Measurements from ENCODE around the gene SLC6A12. TPM values are rescaled to one million over a fixed set of nuclear protein-coding genes. Genes with fewer than 3 reads are reported as not detected.

The SLC6A12 gene
- polyA plus RNA-seq, 1 of the 3 experiments (the other 2 are of a cell fraction): 0.02 TPM

DNA sequence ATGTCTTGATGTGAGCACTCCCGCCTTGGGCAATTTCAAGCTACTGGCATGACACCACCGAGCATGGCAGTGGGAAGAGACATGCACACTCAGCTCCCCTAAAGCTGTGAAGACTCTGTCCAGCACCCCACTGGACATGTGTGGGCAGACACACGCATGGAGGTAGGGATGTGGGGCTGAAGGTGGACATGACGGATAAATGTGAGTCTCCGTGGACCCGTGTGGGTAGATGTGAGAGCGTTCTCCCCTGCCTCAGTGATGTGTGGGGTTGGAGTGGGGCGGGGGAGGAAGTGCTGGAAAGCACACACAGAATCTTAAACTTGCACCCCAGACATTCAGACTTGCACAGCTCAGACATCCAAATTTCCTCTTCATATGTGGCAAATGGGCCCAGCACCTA is 12.6 kb downstream of the SLC6A12 start:
- Histone ChIP-seq H3K79me2 (ENCODE audit: insufficient read depth) (no peaks in the 10 kb centered on the region), H3K4me3 (ENCODE audit: low read depth in 2 of 2, low read length in 1 of 2) (no peak overlapping the region), H3F3A (replicated peaks; ENCODE audit: insufficient read depth) (peaks cover 5% of the 10 kb centered on the region), H3K27ac (ENCODE audit: low read depth in 2 of 2, low read length in 1 of 2) (no peak overlapping the region), H3K4me2 (no peak overlapping the region), H3K36me3 (replicated peaks in 1 of 2; ENCODE audit: control insufficient read depth in 1 of 2, insufficient read depth in 2 of 2, low read length in 1 of 2) (no peaks in the 10 kb centered on the region), H3K9ac (no peak overlapping the region), H3K9me3 (no peaks in the 10 kb centered on the region), H3K9me2 (no peaks in the 10 kb centered on the region), H3K27me3 (ENCODE audit: insufficient read depth) (peaks cover 18% of the 10 kb centered on the region; the same call in 1 of the 2 replicates), H4K20me1 (ENCODE audit: insufficient read depth) (no peaks in the 10 kb centered on the region), H3K4me1 (ENCODE audit: control insufficient read depth in 1 of 2, insufficient read depth in 2 of 2, low read depth in 1 of 2, low read length in 1 of 2) (peaks cover 0 to 19% of the 10 kb centered on the region in 2 experiments; a peak in 2 of 4 replicates), H2AFZ (ENCODE audit: low read depth) (no peak overlapping the region)
- no peak for DNase-seq
- TF ChIP-seq, protein P1, sequence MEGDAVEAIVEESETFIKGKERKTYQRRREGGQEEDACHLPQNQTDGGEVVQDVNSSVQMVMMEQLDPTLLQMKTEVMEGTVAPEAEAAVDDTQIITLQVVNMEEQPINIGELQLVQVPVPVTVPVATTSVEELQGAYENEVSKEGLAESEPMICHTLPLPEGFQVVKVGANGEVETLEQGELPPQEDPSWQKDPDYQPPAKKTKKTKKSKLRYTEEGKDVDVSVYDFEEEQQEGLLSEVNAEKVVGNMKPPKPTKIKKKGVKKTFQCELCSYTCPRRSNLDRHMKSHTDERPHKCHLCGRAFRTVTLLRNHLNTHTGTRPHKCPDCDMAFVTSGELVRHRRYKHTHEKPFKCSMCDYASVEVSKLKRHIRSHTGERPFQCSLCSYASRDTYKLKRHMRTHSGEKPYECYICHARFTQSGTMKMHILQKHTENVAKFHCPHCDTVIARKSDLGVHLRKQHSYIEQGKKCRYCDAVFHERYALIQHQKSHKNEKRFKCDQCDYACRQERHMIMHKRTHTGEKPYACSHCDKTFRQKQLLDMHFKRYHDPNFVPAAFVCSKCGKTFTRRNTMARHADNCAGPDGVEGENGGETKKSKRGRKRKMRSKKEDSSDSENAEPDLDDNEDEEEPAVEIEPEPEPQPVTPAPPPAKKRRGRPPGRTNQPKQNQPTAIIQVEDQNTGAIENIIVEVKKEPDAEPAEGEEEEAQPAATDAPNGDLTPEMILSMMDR (IDR thresholded peaks at IDR 0.05): no peak
- no peak for TF ChIP-seq SIN3A (IDR thresholded peaks at IDR 0.05; ENCODE audit: borderline replicate concordance, low read depth, low read length)
- TF ChIP-seq JUND (IDR thresholded peaks at IDR 0.05): no peak
- no peak for TF ChIP-seq YY1 (IDR thresholded peaks at IDR 0.05; ENCODE audit: low read depth)
- TF ChIP-seq EP300 (IDR thresholded peaks at IDR 0.05; ENCODE audit: borderline replicate concordance in 1 of 2, low read depth in 1 of 2, low read length in 1 of 2): no peak
- no peak for TF ChIP-seq GATA2 (CRISPR knock-in tag; IDR thresholded peaks at IDR 0.05)
- TF ChIP-seq TAF1 (IDR thresholded peaks at IDR 0.05; ENCODE audit: borderline replicate concordance, low read depth, low read length): no peak
- TF ChIP-seq RFX5 (IDR thresholded peaks at IDR 0.05; ENCODE audit: low read length): no peak
- TF ChIP-seq NRF1 (IDR thresholded peaks at IDR 0.05; ENCODE audit: low read depth, low read length): no peak
- TF ChIP-seq, protein P2, sequence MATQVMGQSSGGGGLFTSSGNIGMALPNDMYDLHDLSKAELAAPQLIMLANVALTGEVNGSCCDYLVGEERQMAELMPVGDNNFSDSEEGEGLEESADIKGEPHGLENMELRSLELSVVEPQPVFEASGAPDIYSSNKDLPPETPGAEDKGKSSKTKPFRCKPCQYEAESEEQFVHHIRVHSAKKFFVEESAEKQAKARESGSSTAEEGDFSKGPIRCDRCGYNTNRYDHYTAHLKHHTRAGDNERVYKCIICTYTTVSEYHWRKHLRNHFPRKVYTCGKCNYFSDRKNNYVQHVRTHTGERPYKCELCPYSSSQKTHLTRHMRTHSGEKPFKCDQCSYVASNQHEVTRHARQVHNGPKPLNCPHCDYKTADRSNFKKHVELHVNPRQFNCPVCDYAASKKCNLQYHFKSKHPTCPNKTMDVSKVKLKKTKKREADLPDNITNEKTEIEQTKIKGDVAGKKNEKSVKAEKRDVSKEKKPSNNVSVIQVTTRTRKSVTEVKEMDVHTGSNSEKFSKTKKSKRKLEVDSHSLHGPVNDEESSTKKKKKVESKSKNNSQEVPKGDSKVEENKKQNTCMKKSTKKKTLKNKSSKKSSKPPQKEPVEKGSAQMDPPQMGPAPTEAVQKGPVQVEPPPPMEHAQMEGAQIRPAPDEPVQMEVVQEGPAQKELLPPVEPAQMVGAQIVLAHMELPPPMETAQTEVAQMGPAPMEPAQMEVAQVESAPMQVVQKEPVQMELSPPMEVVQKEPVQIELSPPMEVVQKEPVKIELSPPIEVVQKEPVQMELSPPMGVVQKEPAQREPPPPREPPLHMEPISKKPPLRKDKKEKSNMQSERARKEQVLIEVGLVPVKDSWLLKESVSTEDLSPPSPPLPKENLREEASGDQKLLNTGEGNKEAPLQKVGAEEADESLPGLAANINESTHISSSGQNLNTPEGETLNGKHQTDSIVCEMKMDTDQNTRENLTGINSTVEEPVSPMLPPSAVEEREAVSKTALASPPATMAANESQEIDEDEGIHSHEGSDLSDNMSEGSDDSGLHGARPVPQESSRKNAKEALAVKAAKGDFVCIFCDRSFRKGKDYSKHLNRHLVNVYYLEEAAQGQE (IDR thresholded peaks at IDR 0.05; ENCODE audit: low read depth, low read length): no peak
- TF ChIP-seq NFIC (IDR thresholded peaks at IDR 0.05; ENCODE audit: borderline replicate concordance): no peak
- TF ChIP-seq, protein P3, sequence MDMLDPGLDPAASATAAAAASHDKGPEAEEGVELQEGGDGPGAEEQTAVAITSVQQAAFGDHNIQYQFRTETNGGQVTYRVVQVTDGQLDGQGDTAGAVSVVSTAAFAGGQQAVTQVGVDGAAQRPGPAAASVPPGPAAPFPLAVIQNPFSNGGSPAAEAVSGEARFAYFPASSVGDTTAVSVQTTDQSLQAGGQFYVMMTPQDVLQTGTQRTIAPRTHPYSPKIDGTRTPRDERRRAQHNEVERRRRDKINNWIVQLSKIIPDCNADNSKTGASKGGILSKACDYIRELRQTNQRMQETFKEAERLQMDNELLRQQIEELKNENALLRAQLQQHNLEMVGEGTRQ (IDR thresholded peaks at IDR 0.05; ENCODE audit: borderline replicate concordance, low read depth, low read length): no peak
- no peak for TF ChIP-seq MEF2A (IDR thresholded peaks at IDR 0.05; ENCODE audit: borderline replicate concordance, low read depth)
- TF ChIP-seq RXRA (IDR thresholded peaks at IDR 0.05; ENCODE audit: borderline replicate concordance, low read depth): no peak
- TF ChIP-seq MXI1 (IDR thresholded peaks at IDR 0.05; ENCODE audit: low read depth, low read length): no peak
- TF ChIP-seq, protein P4, sequence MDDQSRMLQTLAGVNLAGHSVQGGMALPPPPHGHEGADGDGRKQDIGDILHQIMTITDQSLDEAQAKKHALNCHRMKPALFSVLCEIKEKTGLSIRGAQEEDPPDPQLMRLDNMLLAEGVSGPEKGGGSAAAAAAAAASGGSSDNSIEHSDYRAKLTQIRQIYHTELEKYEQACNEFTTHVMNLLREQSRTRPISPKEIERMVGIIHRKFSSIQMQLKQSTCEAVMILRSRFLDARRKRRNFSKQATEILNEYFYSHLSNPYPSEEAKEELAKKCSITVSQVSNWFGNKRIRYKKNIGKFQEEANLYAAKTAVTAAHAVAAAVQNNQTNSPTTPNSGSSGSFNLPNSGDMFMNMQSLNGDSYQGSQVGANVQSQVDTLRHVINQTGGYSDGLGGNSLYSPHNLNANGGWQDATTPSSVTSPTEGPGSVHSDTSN (IDR thresholded peaks at IDR 0.05): no peak
- WGBS (ENCODE audit: low lambda C conversion rate): 79% methylated on average over 8 of the region's 8 CpGs
- ChIA-PET POLR2A (no interaction called here), CTCF (interaction anchor here (1.5 to 6.9 kb wide), 2 partner anchors 12 to 18 kb away, joined by 5 to 43 read pairs; no protein-coding TSS in a partner anchor)
